Heart right ventricle (tissue), 16 donors: ENCODE results near the gene DHCR24. TPM values are rescaled to one million over a fixed set of nuclear protein-coding genes. Genes with fewer than 3 reads are reported as not detected.
A peak's percentile ranks its signal among the peaks of the same experiment; 100 is the strongest.

Experiments
- ATAC-seq, 8 donors: fragments of 200-7000 bp; cut with Tn5 transposase; one replicate each; pipeline ENCODE4 v1.9.1; 2020; ENCODE audit warnings: mild to moderate bottlenecking in 8 of 8, moderate library complexity in 8 of 8, moderate number of reproducible peaks in 1 of 8
- DNase-seq, 2 donors: peaks; one replicate each; pipeline ENCODE4 v3.0.0-alpha.2; 2020
- H3K27ac ChIP-seq, 10 donors: fragments of 200-600 bp; sonication (generic) in 2 of 10; one replicate each; pipeline versions ENCODE4 v1.5.0 to v1.8.0; 2020 to 2022; ENCODE audit warnings: mild to moderate bottlenecking in 3 of 10
- H3K27me3 ChIP-seq, 7 donors: fragments of 200-600 bp; one replicate each; pipeline ENCODE4 v1.8.0; 2021 to 2022; ENCODE audit warnings: mild to moderate bottlenecking in 2 of 7
- H3K36me3 ChIP-seq, 9 donors: fragments of 200-600 bp; sonication (generic) in 1 of 9; one replicate each; pipeline versions ENCODE4 v1.5.0 to v1.8.0; 2020 to 2022; ENCODE audit warnings: mild to moderate bottlenecking in 2 of 9
- H3K4me1 ChIP-seq, 9 donors: fragments of 200-600 bp; sonication (generic) in 1 of 9; one replicate each; pipeline versions ENCODE4 v1.5.0 to v1.8.0; 2020 to 2022; ENCODE audit warnings: mild to moderate bottlenecking in 4 of 9
- H3K4me3 ChIP-seq, 10 donors: fragments of 200-600 bp; sonication (generic) in 2 of 10; one replicate each; pipeline versions ENCODE4 v1.5.0 to v1.8.0; 2020 to 2022; ENCODE audit warnings: mild to moderate bottlenecking in 7 of 10, moderate library complexity in 2 of 10
- H3K9me3 ChIP-seq, 11 donors: fragments of 200-600 bp in 10 of 11; sonication (generic) in 2 of 11; one replicate each; pipeline versions ENCODE4 v1.5.0 to v1.8.0; 2013 to 2022; ENCODE audit warnings: mild to moderate bottlenecking in 2 of 11, control low read depth in 1 of 11, moderate library complexity in 1 of 11
- WGBS, 2 donors: extraction: QIAGEN DNeasy Blood & Tissue Kit; methylation state at CpG; one replicate each; pipeline ENCODE4 v1.1.7; 2013; ENCODE audit warnings: inconsistent platforms in 1 of 2; 5-methylcytosine and 5-hydroxymethylcytosine counted together
- intact Hi-C, 10 donors: fragments of 100-400 bp; cut with DNase I; formaldehyde crosslinking; loops; one replicate each; pipeline versions ENCODE4 v1.11.1 to v1.14.2; 2022
- polyA plus RNA-seq, 2 donors: library from polyadenylated mRNA; stranded (reverse); fragments of 200-250 nt; gene quantifications; one replicate each; pipeline ENCODE4 v1.2.3, GENCODE V29; 2013
- total RNA-seq, 10 donors: library from RNA; stranded (reverse); fragmentation: NEBNext Ultra II Directional in 3 of 10; extraction: Animal tissue kit (Norgen Biotek cat#: 25700) in 3 of 10; gene quantifications; one replicate each; pipeline versions ENCODE4 v1.2.1 to v1.2.4, GENCODE V29; 2021 to 2023
- TF ChIP-seq, protein P1 (sequence below), 9 donors: fragments of 200-600 bp; sonication (generic) in 2 of 9; IDR thresholded peaks; one replicate each; pipeline versions ENCODE4 v1.5.0 to v1.8.0; 2021 to 2022; ENCODE audit warnings: antibody characterized with exemption in 9 of 9, mild to moderate bottlenecking in 5 of 9, moderate library complexity in 1 of 9
- donor health status: Arrhythmogenic right ventricular cardiomyopathy.
- donor health status: ischemic (EF 13 %, LVEDD 7.1; RV severe dilation, severe dysfunction).
- donor health status: healthy with polysubstance abuse.
- donor health status: DM: no; HTN: yes; CAD: no.
- donor health status: DM: no; HTN: no; CAD: no.
- donor health status: ischemic (EF 25% LVEDD 6.9; RV normal size, moderate dysfunction).
- donor health status: ischemic (EF 25% LVEDD 5.7; RV mildly dilated, moderate dysfunction).
- donor health status: healthy.
- donor health status: DM: yes; HTN: yes; CAD: no.
- donor health status: Ischemic cardiomyopathy.
- donor health status: ischemic (EF 35%, LVEDD 5.7; RV mildly dilated, moderate dysfunction).
- donor health status: nonischemic (EF 11% LVEDD 7.7; RV severe dilation, severe dysfunction).
- donor health status: DM: yes; HTN: yes; CAD: no.
- donor health status: PGD.
- donor health status: ischemic (EF 29% LVEDD 5.4; RV normal size, mild dysfunction).
- donor health status: nonischemic (EF 23%, LVEDD 6.1; RV moderate dilation, normal function).

The DHCR24 gene
- total and polyA plus RNA-seq, 12 donors: 3.3 to 70.6 (median 15.0) TPM

DNA sequence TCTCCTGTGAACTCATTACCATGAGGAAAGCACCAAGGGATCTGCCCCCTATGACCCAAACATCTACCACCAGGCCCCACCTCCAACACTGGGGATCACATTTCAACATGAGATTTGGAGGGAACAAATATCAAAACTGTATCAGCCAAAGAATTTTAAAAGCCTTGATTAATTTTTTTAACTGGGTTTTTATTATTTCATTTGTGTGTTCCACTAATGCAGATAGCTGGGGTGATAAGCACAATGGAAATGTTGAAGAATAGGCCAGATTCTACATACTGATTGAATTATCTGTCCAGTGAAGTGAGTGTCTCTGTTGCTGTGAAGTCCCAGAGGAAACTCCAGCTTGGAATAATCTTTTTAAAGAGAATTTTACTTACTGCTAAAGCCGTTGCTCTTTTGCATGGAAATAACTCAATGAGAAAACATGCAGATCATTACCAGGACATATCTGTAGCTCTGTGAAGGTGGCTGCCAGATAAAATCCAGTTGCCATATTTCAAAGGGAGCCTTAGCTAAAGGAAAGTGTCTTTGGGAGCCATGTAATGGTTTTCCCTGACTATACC, 44.4 kb upstream of the DHCR24 start:
- no peaks in the 10 kb centered on the region for H3K9me3 ChIP-seq
- no peaks in the 10 kb centered on the region for H3K27me3 ChIP-seq
- H3K27ac ChIP-seq: no peak overlapping the region
- intact Hi-C loops: no loop called here
- H3K4me1 ChIP-seq: peaks cover 10 to 24% (median 19%) of the 10 kb centered on the region in 9 donors
- DNase-seq (no peak), ATAC-seq (no peak)
- H3K4me3 ChIP-seq: no peak overlapping the region
- TF ChIP-seq, protein P1, sequence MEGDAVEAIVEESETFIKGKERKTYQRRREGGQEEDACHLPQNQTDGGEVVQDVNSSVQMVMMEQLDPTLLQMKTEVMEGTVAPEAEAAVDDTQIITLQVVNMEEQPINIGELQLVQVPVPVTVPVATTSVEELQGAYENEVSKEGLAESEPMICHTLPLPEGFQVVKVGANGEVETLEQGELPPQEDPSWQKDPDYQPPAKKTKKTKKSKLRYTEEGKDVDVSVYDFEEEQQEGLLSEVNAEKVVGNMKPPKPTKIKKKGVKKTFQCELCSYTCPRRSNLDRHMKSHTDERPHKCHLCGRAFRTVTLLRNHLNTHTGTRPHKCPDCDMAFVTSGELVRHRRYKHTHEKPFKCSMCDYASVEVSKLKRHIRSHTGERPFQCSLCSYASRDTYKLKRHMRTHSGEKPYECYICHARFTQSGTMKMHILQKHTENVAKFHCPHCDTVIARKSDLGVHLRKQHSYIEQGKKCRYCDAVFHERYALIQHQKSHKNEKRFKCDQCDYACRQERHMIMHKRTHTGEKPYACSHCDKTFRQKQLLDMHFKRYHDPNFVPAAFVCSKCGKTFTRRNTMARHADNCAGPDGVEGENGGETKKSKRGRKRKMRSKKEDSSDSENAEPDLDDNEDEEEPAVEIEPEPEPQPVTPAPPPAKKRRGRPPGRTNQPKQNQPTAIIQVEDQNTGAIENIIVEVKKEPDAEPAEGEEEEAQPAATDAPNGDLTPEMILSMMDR (IDR thresholded peaks at IDR 0.05): no peak
- WGBS, 2 donors: 34 to 65% methylated on average over 1 of the region's 1 CpG
- H3K36me3 ChIP-seq: no peaks in the 10 kb centered on the region

DNA sequence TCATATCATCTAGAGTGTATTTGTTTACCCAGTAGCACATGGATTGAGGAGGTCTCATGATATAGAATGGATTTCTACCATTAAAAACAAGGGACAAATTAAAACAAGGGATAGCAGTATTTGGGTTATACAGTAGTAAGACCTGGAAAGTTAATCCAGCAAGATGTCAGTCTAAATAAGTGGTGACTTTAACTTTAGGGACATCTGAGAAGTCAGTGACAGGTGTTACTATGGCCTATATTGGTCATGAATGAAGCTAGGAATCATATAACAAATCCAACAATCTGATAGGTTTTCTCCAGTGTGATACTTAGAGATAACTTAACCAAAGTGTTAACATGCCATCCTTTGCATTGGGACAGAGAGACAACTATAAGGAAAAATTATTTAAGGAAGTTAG, 42.7 kb upstream of the DHCR24 start:
- H3K9me3 ChIP-seq: no peaks in the 10 kb centered on the region
- ATAC-seq: no peak

DNA sequence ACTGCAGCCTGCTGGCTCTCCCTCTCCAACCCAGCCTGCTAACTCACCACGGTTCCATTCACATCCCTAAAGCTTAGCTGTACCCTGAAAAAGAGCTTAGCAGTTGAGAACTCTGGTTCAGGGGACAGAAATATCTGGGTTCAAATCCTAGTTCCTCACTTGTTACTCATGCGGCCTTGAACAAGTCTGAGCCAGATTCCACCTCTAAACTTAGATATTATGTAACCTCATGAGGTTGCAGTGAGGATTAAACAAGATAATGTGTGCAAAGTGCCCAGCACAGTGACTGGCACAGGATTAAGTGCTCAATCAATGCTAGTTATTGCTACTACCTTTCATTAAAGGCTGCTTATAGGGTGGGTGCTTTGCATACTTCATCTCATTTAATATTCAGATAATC, 41.3 kb upstream of the DHCR24 start:
- ATAC-seq (peak in 7 of 8 donors; percentile 18 to 79 (median 50)), DNase-seq (no peak)
- TF ChIP-seq, protein P1 (IDR thresholded peaks at IDR 0.05): no peak
- WGBS, 2 donors: 71 to 78% methylated on average over 2 of the region's 2 CpGs
- peak overlapping the region in 8 of 10 donors; percentile 72 to 87 (median 76) for H3K27ac ChIP-seq
- intact Hi-C loops: no loop called here
- H3K4me1 ChIP-seq: peaks cover 10 to 37% (median 21%) of the 10 kb centered on the region in 9 donors
- no peaks in the 10 kb centered on the region for H3K9me3 ChIP-seq
- no peak overlapping the region for H3K4me3 ChIP-seq
- no peaks in the 10 kb centered on the region for H3K27me3 ChIP-seq
- H3K36me3 ChIP-seq: no peaks in the 10 kb centered on the region

More for the DNA sequence above, 42.7 kb upstream of the DHCR24 start:
- Histone ChIP-seq H3K27me3 (no peaks in the 10 kb centered on the region), H3K36me3 (no peaks in the 10 kb centered on the region), H3K4me1 (peaks cover 10 to 33% (median 21%) of the 10 kb centered on the region in 9 donors), H3K27ac (no peak overlapping the region), H3K4me3 (no peak overlapping the region)
- intact Hi-C loops: no loop called here
- TF ChIP-seq, protein P1 (IDR thresholded peaks at IDR 0.05): no peak
- DNase-seq: no peak

DNA sequence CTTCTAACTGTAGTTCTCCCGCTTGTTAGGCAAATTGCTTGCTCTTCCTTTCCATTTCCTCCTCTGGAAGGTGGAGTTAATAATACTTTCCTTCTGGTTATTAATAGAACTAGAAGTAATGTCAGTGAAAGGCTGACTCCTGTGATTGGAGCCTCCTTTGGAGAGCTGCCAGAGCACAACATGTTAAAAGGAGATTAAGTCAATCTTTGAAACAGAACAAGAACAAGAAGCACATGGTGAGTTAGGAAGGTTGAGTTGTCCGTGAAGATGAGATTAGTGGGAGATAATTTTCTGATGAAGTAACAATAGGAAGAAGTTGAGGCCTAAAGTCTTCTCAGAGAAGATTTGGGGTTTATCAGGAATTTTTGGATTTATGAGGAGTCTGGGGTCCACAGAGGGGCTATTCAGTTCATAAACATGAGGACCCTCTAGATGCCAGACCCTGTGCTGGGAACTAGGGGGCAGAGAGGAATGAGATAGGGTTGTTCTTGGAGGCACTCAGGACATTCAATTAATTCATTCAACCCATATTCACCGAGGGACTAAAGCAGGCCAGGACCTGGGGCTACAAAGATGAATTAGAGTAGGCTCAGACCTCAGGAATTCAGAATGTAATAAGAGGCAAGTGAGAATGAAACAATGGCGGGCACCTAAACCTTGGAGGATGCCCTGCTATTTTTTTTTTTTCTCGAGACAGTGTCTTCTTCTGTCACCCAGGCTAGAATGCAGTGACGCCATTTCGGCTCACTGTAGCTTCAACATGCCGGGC, 40.7 kb upstream of the DHCR24 start:
- H3K4me3 ChIP-seq: no peak overlapping the region
- intact Hi-C loops: no loop called here
- H3K9me3 ChIP-seq: no peaks in the 10 kb centered on the region
- H3K27ac ChIP-seq: peak overlapping the region; percentile 52 to 87 (median 75)
- ATAC-seq (peak; percentile 42 to 80 (median 73)), DNase-seq (peak in 1 of 2 donors; percentile 75)
- no peaks in the 10 kb centered on the region for H3K36me3 ChIP-seq
- TF ChIP-seq, protein P1 (IDR thresholded peaks at IDR 0.05): no peak
- H3K4me1 ChIP-seq: peaks cover 10 to 43% (median 21%) of the 10 kb centered on the region in 9 donors
- 68 to 69% methylated on average over 8 of the region's 8 CpGs for WGBS, 2 donors
- no peaks in the 10 kb centered on the region for H3K27me3 ChIP-seq
